Measurements from ENCODE around the gene PSME3. TPM values are rescaled to one million over a fixed set of nuclear protein-coding genes. Genes with fewer than 3 reads are reported as not detected.

PSME3 gene
- polyA plus RNA-seq, 1 of the 3 experiments (the other 2 are of a cell fraction) = 139 TPM

DNA sequence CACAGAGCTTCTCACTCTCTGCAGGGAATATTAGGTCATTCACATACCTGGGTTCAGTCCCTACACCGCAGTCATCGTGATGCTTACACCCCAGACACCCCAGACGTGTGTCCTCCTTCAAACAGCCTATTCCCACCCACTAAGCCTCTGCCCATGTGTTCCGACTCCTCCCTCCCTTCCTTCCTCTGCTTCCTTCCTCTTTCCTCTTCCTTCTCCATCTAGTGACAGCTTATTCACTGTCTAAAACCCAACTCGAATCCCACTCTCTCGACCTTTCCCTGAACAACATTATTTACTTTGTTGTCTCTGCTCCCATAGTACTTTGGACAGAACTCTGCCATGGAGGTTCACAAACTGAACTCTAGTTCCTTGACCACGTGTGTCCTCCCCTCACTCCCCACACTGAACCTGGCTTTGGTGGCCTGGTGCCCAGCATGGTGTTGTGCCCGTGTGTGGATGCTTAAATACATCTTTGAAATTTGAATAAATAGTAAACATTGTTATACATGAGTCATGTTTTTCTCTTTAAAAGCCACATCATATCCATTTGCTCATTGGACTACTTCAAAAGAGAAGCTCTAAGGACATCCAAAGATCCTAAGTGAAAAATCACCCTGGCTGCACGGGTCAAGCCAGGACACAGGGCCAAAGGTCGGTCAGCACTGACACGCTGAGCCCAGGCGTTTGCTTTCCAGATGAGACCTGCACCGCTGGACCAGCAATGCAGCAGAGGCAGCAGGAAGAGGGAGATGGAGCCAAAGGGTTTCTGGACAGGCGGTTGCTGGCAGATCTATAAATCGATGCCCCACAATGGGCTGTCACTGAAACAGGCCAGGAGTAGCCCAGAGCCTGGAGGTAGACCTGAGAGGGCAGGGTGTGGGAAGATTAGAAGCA, 53.3 kb downstream of the PSME3 start:
- no peak for DNase-seq
- ChIA-PET CTCF (no interaction called here), POLR2A (no interaction called here)
- no peak overlapping the region for H3K4me3 ChIP-seq (ENCODE audit: low read depth in 2 of 2, low read length in 1 of 2)
- H3K79me2 ChIP-seq (ENCODE audit: insufficient read depth) = no peaks in the 10 kb centered on the region
- no peak overlapping the region for H3K9ac ChIP-seq
- H3K36me3 ChIP-seq (replicated peaks in 1 of 2; ENCODE audit: control insufficient read depth in 1 of 2, insufficient read depth in 2 of 2, low read length in 1 of 2) = no peaks in the 10 kb centered on the region
- no peaks in the 10 kb centered on the region; the same call in 1 of the 2 replicates for H3K27me3 ChIP-seq (ENCODE audit: insufficient read depth)
- no peaks in the 10 kb centered on the region for H3F3A ChIP-seq (replicated peaks; ENCODE audit: insufficient read depth)
- no peaks in the 10 kb centered on the region for H3K9me2 ChIP-seq
- no peaks in the 10 kb centered on the region for H3K4me1 ChIP-seq (ENCODE audit: control insufficient read depth in 1 of 2, insufficient read depth in 2 of 2, low read depth in 1 of 2, low read length in 1 of 2)
- no peak for TF ChIP-seq FOXJ3 (CRISPR knock-in tag; IDR thresholded peaks at IDR 0.05)
- no peak for TF ChIP-seq GABPA (IDR thresholded peaks at IDR 0.05; ENCODE audit: low read depth)
- TF ChIP-seq SIN3A (IDR thresholded peaks at IDR 0.05; ENCODE audit: borderline replicate concordance, low read depth, low read length) = no peak
- TF ChIP-seq GATA2 (CRISPR knock-in tag; IDR thresholded peaks at IDR 0.05) = no peak
- TF ChIP-seq, protein P1, sequence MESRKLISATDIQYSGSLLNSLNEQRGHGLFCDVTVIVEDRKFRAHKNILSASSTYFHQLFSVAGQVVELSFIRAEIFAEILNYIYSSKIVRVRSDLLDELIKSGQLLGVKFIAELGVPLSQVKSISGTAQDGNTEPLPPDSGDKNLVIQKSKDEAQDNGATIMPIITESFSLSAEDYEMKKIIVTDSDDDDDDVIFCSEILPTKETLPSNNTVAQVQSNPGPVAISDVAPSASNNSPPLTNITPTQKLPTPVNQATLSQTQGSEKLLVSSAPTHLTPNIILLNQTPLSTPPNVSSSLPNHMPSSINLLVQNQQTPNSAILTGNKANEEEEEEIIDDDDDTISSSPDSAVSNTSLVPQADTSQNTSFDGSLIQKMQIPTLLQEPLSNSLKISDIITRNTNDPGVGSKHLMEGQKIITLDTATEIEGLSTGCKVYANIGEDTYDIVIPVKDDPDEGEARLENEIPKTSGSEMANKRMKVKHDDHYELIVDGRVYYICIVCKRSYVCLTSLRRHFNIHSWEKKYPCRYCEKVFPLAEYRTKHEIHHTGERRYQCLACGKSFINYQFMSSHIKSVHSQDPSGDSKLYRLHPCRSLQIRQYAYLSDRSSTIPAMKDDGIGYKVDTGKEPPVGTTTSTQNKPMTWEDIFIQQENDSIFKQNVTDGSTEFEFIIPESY (IDR thresholded peaks at IDR 0.05; ENCODE audit: borderline replicate concordance, low read depth) = no peak
- TF ChIP-seq, protein P2, sequence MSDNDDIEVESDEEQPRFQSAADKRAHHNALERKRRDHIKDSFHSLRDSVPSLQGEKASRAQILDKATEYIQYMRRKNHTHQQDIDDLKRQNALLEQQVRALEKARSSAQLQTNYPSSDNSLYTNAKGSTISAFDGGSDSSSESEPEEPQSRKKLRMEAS (IDR thresholded peaks at IDR 0.05; ENCODE audit: low read depth) = no peak
- no peak for TF ChIP-seq NRF1 (IDR thresholded peaks at IDR 0.05; ENCODE audit: low read depth, low read length)
- TF ChIP-seq, protein P3, sequence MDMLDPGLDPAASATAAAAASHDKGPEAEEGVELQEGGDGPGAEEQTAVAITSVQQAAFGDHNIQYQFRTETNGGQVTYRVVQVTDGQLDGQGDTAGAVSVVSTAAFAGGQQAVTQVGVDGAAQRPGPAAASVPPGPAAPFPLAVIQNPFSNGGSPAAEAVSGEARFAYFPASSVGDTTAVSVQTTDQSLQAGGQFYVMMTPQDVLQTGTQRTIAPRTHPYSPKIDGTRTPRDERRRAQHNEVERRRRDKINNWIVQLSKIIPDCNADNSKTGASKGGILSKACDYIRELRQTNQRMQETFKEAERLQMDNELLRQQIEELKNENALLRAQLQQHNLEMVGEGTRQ (IDR thresholded peaks at IDR 0.05; ENCODE audit: borderline replicate concordance, low read depth, low read length) = no peak
- no peak for TF ChIP-seq RCOR1 (IDR thresholded peaks at IDR 0.05; ENCODE audit: low read length)
- no peak for TF ChIP-seq MEF2A (IDR thresholded peaks at IDR 0.05; ENCODE audit: borderline replicate concordance, low read depth)
- TF ChIP-seq JUND (IDR thresholded peaks at IDR 0.05) = no peak
- no peak for TF ChIP-seq RFX5 (IDR thresholded peaks at IDR 0.05; ENCODE audit: low read length)
- TF ChIP-seq, protein P4, sequence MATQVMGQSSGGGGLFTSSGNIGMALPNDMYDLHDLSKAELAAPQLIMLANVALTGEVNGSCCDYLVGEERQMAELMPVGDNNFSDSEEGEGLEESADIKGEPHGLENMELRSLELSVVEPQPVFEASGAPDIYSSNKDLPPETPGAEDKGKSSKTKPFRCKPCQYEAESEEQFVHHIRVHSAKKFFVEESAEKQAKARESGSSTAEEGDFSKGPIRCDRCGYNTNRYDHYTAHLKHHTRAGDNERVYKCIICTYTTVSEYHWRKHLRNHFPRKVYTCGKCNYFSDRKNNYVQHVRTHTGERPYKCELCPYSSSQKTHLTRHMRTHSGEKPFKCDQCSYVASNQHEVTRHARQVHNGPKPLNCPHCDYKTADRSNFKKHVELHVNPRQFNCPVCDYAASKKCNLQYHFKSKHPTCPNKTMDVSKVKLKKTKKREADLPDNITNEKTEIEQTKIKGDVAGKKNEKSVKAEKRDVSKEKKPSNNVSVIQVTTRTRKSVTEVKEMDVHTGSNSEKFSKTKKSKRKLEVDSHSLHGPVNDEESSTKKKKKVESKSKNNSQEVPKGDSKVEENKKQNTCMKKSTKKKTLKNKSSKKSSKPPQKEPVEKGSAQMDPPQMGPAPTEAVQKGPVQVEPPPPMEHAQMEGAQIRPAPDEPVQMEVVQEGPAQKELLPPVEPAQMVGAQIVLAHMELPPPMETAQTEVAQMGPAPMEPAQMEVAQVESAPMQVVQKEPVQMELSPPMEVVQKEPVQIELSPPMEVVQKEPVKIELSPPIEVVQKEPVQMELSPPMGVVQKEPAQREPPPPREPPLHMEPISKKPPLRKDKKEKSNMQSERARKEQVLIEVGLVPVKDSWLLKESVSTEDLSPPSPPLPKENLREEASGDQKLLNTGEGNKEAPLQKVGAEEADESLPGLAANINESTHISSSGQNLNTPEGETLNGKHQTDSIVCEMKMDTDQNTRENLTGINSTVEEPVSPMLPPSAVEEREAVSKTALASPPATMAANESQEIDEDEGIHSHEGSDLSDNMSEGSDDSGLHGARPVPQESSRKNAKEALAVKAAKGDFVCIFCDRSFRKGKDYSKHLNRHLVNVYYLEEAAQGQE (IDR thresholded peaks at IDR 0.05; ENCODE audit: low read depth, low read length) = no peak
- TF ChIP-seq, protein P5, sequence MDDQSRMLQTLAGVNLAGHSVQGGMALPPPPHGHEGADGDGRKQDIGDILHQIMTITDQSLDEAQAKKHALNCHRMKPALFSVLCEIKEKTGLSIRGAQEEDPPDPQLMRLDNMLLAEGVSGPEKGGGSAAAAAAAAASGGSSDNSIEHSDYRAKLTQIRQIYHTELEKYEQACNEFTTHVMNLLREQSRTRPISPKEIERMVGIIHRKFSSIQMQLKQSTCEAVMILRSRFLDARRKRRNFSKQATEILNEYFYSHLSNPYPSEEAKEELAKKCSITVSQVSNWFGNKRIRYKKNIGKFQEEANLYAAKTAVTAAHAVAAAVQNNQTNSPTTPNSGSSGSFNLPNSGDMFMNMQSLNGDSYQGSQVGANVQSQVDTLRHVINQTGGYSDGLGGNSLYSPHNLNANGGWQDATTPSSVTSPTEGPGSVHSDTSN (IDR thresholded peaks at IDR 0.05) = no peak
- no peak for TF ChIP-seq EZH2phosphoT487 (IDR thresholded peaks at IDR 0.05; ENCODE audit: borderline replicate concordance, low read depth)
- no peak for TF ChIP-seq YY1 (IDR thresholded peaks at IDR 0.05; ENCODE audit: low read depth)
- no peak for TF ChIP-seq POLR2AphosphoS5 (IDR thresholded peaks at IDR 0.05; ENCODE audit: low read depth, low read length)
- TF ChIP-seq TEAD4 (IDR thresholded peaks at IDR 0.05; ENCODE audit: borderline replicate concordance, insufficient read depth) = no peak
- no peaks in the 10 kb centered on the region for H3K9me3 ChIP-seq
- WGBS (ENCODE audit: low lambda C conversion rate) = 61% methylated on average over 15 of the region's 15 CpGs
- no peak overlapping the region for H3K4me2 ChIP-seq
- H3K27ac ChIP-seq (ENCODE audit: low read depth in 2 of 2, low read length in 1 of 2) = no peak overlapping the region
- no peak overlapping the region for H2AFZ ChIP-seq (ENCODE audit: low read depth)
- H4K20me1 ChIP-seq (ENCODE audit: insufficient read depth) = no peaks in the 10 kb centered on the region
